Lower lobe of right lung (tissue), 2 donors: Measurements from ENCODE around the gene COQ7. TPM values are rescaled to one million over a fixed set of nuclear protein-coding genes. Genes with fewer than 3 reads are reported as not detected.

ENCODE experiments used
- ATAC-seq, 2 donors: fragments of 200-7000 bp; cut with Tn5 transposase; one replicate each; pipeline ENCODE4 v1.9.1; 2020 to 2022; ENCODE audit warnings: mild to moderate bottlenecking in 2 of 2, moderate library complexity in 2 of 2
- DNase-seq: peaks from one replicate; pipeline ENCODE4 v3.0.0-alpha.2; 2020
- H3K27ac ChIP-seq: fragments of 200-600 bp; one replicate; pipeline ENCODE4 v1.8.0; 2022
- H3K27me3 ChIP-seq: fragments of 200-600 bp; one replicate; pipeline ENCODE4 v1.8.0; 2022; ENCODE audit warnings: low read depth
- H3K36me3 ChIP-seq: fragments of 200-600 bp; one replicate; pipeline ENCODE4 v1.8.0; 2022; ENCODE audit warnings: mild to moderate bottlenecking
- H3K4me1 ChIP-seq: fragments of 200-600 bp; one replicate; pipeline ENCODE4 v1.8.0; 2022
- H3K4me3 ChIP-seq: fragments of 200-600 bp; one replicate; pipeline ENCODE4 v1.8.0; 2022; ENCODE audit warnings: mild to moderate bottlenecking
- H3K9me3 ChIP-seq: fragments of 200-600 bp; one replicate; pipeline ENCODE4 v1.8.0; 2022
- CTCF ChIP-seq: fragments of 200-600 bp; IDR thresholded peaks from one replicate; pipeline ENCODE4 v1.8.0; 2022; ENCODE audit warnings: antibody characterized with exemption, mild to moderate bottlenecking
- intact Hi-C: fragments of 100-400 bp; cut with DNase I; formaldehyde crosslinking; loops from one replicate; pipeline ENCODE4 v1.11.0; 2022
- total RNA-seq: library from RNA; stranded (reverse); fragmentation: NEBNext Ultra II Directional; extraction: Animal tissue kit (Norgen Biotek cat#: 25700); gene quantifications from one replicate; pipeline ENCODE4 v1.2.1, GENCODE V29; 2021
- donor health status: DM: no; HTN: yes; CAD: no; lungs with severe emphysema.

The COQ7 gene
- total RNA-seq, 1 donor from 2014 or later = 17.3 TPM

DNA sequence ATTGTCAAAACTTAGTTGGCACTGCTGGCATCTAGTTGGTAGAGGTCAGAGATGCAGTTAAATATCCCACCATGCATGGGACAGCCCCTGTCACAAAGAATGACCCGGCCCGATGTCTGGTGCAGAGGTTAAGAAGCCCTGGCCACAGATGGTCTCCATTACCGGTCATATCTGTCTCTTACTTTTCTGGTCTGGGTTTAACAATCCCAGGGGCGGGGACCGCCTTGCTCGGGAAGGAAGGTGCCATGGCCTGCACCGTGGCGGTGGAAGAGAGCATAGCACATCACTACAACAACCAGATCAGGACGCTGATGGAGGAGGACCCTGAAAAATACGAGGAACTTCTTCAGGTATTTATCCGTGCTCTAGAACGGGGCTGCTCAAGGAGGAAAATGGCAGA is 8.1 kb downstream of the COQ7 start:
- DNase-seq = no peak
- Histone ChIP-seq H3K4me3 (no peak overlapping the region), H3K27ac (no peak overlapping the region), H3K4me1 (no peaks in the 10 kb centered on the region), H3K9me3 (no peaks in the 10 kb centered on the region), H3K36me3 (peaks cover 84% of the 10 kb centered on the region), H3K27me3 (no peaks in the 10 kb centered on the region)
- intact Hi-C loops = no loop called here
- TF ChIP-seq CTCF = no peak
- ATAC-seq = no peak

- Histone ChIP-seq H3K4me3 (no peak overlapping the region), H3K4me1 (no peaks in the 10 kb centered on the region), H3K36me3 (peaks cover 77% of the 10 kb centered on the region), H3K9me3 (no peaks in the 10 kb centered on the region), H3K27ac (no peak overlapping the region), H3K27me3 (no peaks in the 10 kb centered on the region)
- TF ChIP-seq CTCF = no peak
- ATAC-seq (no peak), DNase-seq (no peak)
- intact Hi-C loops = no loop called here
These were observed 10.5 kb downstream of the COQ7 start for GRCh38 chr16:19077879-19078278.

GRCh38 chr16:19083670-19084069 is 16.3 kb downstream of the COQ7 start:
- H3K4me3 ChIP-seq = no peak overlapping the region
- H3K27ac ChIP-seq = no peak overlapping the region
- H3K27me3 ChIP-seq = no peaks in the 10 kb centered on the region
- no peak for TF ChIP-seq CTCF
- ATAC-seq (no peak), DNase-seq (no peak)
- H3K9me3 ChIP-seq = no peaks in the 10 kb centered on the region
- H3K36me3 ChIP-seq = peaks cover 19% of the 10 kb centered on the region
- intact Hi-C loops = loop anchor here (10.0 kb wide), 2 partner anchors 81 to 291 kb away; partner anchors contain the start of gene SYT17
- peaks cover 14% of the 10 kb centered on the region for H3K4me1 ChIP-seq

DNA sequence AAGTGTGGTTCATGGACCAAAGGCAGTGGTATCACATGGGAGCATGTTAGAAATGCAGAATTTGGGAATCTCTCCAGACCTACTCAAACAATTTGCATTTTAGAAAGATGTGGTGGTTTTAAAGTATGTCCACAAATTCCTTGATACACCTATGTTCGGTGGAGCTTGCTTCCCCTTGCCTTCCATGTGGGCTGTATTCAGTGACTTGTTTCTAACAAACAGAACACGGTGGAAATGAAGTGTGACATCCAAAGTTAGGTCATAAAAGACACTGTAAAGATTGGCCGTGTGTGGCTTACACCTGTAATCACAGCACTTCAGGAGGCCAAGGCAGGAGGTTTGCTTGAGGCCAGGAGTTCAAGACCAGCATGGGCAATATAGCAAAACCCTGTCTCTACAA is 16.7 kb downstream of the COQ7 start:
- intact Hi-C loops = loop anchor here (10.0 kb wide), 2 partner anchors 81 to 291 kb away; partner anchors contain the start of gene SYT17

GRCh38 chr16:19084879-19085278 is 17.5 kb downstream of the COQ7 start:
- intact Hi-C loops = loop anchor here (10.0 kb wide), 2 partner anchors 80 to 290 kb away; partner anchors contain the start of gene SYT17
- TF ChIP-seq CTCF = no peak
- Histone ChIP-seq H3K27me3 (no peaks in the 10 kb centered on the region), H3K4me1 (peaks cover 14% of the 10 kb centered on the region), H3K36me3 (peaks cover 8% of the 10 kb centered on the region), H3K27ac (no peak overlapping the region), H3K4me3 (no peak overlapping the region), H3K9me3 (no peaks in the 10 kb centered on the region)
- DNase-seq = no peak
- ATAC-seq = no peak

More for the DNA sequence above, 16.7 kb downstream of the COQ7 start:
- Histone ChIP-seq H3K4me1 (peaks cover 14% of the 10 kb centered on the region), H3K4me3 (no peak overlapping the region), H3K36me3 (peaks cover 15% of the 10 kb centered on the region), H3K27ac (no peak overlapping the region), H3K9me3 (no peaks in the 10 kb centered on the region), H3K27me3 (no peaks in the 10 kb centered on the region)
- no peak for TF ChIP-seq CTCF
- DNase-seq = no peak
- no peak for ATAC-seq
